Tongue (tissue), 2 donors: ENCODE data around the gene OTUB1. TPM values are rescaled to one million over a fixed set of nuclear protein-coding genes. Genes with fewer than 3 reads are reported as not detected.

Experiments used
- DNase-seq: peaks from one replicate; pipeline ENCODE4 v3.0.0-alpha.2; 2015
- total RNA-seq: library from RNA; depleted of rRNA; stranded (reverse); fragments of >200 nt; gene quantifications from one replicate; pipeline ENCODE4 v1.2.3, GENCODE V29; 2014

OTUB1 gene
- total RNA-seq, 1 donor from 2014 or later: 44.0 TPM

DNA sequence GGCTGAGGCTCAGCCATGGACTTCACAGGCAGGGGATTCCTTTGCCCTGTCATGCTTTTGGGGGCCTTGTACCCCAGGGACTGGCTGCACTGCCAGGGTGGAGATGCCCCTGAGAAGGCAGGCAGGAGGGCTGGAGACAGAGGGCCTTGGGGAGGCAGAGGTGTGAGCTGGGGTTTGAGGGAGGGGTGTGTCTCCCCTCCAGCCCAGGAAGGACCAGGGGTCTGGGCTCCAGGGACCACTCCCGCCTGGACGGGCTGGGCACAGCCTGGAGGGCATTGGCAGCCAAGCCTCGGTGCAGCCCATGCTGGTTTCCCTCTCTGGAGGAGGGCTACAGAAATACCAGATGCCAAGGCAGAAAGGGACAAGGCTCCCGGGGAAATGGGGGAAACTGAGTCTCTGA is 19.5 kb downstream of the OTUB1 start:
- no peak for DNase-seq

DNA sequence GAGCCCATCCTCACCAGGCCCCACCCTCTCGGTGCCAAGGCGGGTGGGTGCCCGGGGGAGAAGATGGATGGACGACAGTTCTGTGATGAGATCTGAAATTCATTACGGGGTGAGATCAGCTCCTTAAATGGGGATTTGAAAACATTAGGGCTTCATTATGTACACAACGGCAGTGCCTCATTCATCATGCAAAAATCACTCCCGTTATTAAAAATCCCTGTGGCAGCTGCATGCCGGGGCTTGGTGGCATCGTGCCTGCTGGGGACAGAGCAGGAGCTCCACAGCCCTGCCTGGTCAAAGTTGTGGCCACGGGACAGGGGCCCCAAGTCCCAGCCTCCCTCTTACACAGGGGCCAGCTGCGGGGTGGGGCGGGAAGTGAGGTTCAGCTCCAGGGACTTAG is 20.2 kb downstream of the OTUB1 start:
- DNase-seq: peak; percentile 61

DNA sequence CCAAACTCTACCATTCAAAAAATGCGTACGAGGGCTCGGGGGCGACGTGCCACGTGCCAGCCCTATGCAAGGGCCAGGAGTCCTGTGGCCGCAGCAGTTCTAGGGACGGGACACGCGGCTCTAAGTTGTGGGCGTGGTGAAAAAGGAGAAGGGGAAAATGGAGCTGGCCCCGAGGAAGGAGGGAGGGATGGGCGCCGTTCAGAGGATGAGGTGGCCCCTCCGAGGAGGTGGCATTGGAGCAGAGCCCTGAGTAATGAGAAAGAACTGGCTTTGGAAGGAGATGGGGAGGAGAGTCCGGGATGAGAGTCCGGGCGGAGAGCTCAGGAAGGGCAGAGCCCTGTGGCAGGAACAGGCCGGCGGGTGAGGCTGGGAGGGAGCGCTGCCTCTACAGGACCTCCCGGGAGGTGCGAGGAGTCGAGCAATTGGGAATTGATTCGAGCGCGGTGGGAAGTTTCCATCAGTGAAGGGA is 21.0 kb downstream of the OTUB1 start:
- DNase-seq: peak; percentile 58

DNA sequence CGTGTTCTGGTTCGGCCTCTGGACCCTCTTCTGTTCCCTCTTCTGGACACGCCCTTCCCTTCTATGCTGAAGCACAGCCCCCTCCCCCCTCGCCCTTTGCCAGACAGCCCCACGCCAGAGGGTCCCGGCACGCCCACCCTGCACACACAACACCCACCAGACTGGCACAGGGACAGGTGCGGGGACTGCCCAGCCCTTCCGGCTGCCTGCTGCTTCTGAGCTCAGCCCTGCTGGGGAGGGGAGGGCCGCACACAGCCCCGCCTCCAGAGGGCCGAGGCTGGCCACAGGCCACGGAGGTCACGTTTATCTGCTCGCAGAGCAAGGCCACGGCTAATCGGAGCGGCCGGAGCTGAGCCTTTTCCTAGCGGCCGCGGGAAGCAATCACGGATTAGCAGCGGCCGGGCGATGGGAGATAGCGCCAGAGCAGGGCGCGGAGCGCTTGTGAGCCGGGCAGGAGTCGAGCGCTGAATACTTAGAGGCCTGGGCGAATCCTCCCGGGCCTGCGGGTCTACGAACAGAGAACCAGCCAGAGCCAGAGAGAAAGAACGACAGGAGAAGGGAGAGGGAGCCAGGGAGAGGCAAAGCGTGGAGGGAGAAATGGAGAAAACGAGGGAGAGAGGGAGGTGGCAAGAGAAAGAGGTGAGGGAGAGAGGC is 21.5 kb downstream of the OTUB1 start:
- peak; percentile 73 for DNase-seq

DNA sequence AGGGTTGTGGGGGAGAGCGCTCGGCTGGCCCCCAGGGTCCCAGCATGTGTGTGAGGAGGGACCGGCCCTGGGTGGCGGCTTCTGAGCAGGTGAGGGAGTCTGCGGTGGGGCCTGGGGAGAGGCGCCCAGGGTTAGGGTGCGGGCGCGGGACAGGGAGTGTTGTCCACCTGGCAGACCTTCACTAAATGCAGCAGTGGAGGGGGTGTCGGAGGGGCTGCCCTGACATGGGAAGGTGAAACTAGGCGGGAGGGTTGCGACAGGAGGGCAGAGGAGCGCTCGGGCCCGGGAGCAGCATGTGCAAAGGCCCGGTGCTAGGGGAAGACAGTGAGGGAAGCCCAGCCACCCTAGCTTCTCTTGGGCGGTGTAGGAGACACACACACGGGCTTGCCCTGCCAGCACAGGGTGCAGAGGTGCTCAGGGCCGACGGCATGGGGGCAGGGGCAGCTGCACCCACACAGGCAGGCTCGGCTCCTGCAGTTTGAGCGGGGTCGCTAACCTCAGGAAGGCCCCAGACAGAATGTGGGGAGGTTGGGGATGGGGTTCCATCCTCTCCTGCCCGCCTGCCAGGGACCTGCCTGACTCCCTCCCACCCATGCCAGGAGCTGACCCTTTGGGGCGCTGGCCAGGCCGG is 22.2 kb downstream of the OTUB1 start:
- no peak for DNase-seq

DNA sequence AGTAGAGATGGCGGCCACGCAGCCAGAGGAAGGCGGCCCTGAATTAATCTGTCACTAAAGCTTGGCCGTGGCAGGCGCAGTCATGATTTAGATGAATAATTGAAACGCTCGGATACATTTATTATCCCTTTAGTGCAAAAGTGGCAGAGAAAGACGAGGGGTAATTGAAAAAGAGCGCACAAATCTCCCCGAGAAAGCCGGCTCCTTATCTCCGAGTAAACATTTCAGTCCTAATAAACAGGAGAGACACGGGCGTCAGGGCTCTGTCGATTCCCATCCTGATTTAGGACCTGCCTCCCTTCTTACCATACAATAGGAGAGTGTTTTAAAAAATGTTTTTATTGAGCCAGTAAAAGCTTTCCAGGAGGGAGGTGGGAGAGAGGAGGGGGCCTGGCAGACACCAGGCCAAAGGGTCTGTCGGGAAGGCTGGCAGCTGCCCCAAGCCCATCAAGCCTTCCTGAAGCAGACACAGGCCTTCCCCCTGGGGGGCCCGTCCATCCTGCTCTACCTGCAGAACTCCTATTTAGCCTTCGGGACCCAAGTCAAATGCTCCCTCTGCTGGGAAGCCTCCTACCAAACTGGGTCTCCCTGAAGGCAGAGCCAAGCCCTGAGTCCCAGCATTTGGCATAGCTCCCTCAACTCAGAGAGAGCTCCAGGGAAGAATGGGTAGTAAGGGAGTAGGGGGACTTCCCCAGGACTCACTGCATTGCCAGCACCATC is 22.8 kb downstream of the OTUB1 start:
- DNase-seq: no peak

DNA sequence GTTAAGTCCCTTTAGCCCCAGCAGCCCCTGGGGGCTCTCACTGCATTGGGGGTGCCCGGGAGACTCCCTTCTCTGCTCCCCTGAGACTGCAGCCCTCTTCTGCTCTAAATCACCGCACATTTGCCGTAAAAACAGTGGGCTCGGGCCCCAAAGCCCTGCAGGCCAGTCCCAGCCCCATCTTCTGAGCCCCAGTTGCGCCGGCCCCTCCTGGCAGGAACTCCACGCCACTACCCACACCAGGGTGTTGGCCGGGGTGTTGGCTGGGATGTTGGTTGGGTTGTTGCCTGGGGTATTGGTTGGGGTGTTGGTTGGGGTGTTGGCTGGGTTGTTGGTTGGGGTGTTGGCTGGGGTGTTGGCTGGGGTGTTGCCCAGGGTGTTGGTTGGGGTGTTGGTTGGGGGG is 23.5 kb downstream of the OTUB1 start:
- DNase-seq: no peak

DNA sequence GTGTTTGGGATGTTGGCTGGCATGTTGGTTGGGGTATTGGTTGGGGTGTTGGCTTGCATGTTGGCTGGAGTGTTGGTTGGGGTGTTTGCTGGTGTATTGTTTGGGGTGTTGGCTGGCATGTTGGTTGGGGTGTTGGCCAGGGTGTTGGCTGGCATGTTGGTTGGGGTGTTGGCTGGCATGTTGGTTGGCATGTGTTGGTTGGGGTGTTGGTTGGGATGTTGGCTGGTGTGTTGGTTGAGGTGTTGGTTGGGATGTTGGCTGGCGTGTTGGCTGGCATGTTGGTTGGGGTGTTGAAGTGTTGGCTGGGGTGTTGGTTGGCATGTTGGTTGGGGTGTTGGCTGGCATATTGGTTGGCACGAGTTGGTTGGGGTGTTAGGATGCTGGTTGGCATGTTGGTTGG is 24.5 kb downstream of the OTUB1 start:
- no peak for DNase-seq

DNA sequence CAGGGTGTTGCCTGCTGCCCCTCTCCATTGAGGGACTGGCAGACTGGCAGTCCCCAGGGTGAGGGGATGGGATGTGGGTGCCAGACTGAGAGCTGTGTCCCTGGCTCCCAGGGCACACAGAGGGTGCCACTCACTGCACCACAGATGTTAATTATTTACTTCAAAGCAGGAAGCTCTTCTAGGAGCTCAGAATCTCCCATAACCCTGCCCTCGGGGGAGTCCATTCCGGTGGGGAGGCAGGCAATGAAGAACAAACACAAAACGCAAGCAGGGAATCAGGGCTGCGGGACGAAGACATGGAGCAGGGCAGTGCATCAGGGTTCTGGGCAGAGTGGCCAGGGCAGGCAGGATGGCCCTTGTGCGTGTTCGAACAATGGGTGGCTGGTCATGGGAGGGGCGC is 25.1 kb downstream of the OTUB1 start:
- DNase-seq: no peak

DNA sequence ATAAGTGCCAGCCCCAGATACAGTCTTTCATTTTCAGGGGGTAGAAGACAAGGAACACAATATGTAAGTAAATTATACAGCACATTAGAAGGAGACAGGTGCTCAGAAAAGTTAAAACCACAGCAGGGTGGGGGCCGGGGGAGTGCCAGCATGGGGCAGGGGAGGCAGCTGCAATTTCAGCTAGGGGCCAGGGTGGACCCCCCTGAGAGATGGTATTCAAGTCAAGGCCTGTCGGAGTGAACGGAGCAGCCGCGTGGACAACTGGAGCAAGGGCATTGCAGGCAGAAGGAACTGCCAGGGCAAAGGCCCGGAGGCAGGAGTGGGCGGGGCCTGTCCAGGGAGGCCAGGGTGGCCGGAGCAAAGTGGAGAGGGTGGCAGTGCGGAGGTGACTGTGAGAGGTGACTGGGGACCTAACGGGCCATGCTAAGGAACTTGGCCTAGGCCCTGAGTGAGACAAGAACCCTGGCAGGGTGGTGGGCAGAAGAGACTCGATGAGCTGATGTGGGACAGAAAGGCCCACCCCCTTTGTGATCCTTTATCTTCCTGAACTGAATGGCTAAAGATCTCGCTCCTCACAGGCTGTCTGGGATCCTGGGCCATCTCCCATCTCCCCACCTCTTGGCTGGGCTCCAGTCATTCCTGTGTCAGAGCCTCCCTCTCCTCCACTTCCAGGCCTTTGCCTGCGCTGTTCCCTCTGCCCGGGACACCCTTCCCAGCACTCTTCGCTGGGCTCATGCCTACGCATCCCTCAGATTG is 27.1 kb downstream of the OTUB1 start:
- DNase-seq: no peak

DNA sequence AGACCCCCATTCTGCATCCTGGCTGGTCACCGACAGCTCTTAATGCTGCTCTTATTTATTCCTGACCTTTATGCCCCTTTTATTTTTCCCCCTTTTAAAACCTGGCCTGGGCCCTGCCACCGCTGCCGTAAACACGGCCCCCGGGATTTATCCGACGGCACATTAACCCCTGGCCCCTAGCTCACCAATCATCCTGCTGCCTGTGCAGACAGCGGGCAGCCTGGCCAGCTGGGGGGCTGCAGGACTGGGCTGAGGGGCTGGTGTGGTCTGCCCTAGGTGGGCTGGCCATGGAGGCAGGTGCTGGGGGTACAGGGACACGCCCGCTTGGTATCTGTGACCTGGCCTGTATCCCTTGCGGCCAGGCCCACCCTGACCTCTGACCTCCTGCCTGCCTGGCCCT is 28.1 kb downstream of the OTUB1 start:
- DNase-seq: no peak

DNA sequence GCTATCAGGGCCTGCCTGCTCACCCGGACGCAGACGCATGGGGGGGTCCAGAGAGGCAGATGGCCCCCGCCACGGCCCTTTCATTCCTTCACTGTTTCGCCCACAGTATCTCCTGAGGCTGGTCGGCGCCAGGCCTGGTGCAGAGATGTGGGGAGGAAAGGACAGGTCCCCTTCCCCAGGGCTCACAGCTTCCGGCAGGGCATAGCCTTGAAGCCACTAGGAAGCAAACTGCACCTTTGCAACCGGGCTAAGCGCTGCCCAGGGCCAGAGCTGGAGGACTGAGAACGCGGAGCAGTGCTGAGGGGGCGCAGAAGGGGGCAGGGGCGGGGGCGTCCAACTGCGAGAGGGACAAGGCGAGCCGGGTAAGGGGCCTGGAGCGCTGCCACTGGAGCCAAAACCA is 29.3 kb downstream of the OTUB1 start:
- no peak for DNase-seq

DNA sequence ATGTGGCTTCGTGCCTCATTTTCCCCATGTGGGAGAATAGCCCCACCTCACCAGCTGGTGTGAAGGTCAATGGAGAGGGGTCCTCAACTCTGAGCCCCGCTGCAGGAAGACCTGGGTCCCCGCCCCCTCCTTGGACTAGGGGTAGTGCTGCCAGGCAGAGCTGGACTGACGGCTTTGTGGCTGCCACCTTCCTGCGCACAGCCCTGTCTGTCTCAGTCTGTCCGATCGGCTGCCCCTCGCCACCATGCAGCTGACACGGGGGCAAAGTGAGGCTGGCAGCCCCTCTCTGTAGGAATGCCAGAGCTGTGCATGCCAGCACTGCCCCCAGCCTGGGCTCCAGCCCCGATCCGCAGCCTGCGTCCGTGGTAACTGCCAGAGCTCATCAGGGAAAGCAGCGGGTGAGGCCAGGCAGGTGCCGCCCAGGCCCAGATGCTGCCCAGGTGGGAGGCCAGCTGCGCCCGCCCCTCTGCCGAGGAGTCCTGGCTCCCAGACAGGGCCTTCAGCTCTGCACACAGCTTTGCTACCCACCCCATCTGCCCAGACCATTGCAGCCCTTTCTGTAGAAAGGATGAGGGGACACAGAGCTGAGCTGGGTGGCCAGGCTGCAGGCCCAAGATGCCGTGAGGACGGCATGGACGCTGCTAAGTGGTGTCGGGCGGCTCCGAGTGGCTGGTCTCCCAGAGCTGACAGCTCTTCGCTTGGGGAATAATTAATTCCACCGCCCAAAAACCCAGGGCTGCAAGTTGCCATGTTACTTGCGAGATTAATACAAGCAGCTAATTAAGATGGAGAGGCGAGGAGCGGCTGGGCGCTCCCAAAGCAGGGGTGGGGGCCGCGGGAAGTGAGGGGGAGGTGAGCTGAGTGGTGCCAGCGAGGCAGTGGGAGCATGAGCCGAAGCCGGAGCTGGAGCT is 30.0 kb downstream of the OTUB1 start:
- DNase-seq: no peak

DNA sequence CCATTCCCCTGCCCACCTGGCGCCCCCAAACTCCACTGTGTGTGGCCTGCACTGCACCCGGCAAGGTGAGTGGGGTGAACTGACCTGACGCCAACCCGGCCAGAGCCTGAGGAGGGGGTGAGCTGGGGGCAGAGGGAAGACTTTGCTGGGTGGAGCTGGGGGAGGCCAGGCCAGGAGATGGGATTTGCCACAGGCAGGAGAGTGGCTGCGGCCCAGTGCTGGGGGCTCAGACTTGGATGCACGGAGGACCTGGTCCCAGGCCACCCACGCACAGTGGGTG is 31.6 kb downstream of the OTUB1 start:
- no peak for DNase-seq

DNA sequence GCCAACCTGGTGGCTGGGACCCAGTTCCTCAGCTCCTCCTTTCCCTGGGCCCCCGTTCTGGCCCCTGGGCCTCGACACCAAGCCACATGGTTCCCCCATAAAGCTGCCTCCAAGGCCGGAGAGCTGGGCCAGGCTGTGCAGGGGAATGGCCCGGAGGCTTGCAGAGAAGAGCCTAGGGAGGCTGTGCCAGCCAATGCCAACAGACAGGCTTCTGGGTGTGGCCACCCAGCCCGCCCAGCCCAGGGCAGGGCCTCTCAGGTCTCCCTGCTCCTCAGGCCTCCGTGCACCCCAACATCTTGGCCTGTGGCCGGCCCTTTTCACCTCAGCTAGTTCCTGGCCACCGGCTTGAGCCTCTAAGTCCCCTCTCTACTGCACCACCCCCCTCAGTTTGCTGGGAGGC is 32.1 kb downstream of the OTUB1 start:
- DNase-seq: no peak

DNA sequence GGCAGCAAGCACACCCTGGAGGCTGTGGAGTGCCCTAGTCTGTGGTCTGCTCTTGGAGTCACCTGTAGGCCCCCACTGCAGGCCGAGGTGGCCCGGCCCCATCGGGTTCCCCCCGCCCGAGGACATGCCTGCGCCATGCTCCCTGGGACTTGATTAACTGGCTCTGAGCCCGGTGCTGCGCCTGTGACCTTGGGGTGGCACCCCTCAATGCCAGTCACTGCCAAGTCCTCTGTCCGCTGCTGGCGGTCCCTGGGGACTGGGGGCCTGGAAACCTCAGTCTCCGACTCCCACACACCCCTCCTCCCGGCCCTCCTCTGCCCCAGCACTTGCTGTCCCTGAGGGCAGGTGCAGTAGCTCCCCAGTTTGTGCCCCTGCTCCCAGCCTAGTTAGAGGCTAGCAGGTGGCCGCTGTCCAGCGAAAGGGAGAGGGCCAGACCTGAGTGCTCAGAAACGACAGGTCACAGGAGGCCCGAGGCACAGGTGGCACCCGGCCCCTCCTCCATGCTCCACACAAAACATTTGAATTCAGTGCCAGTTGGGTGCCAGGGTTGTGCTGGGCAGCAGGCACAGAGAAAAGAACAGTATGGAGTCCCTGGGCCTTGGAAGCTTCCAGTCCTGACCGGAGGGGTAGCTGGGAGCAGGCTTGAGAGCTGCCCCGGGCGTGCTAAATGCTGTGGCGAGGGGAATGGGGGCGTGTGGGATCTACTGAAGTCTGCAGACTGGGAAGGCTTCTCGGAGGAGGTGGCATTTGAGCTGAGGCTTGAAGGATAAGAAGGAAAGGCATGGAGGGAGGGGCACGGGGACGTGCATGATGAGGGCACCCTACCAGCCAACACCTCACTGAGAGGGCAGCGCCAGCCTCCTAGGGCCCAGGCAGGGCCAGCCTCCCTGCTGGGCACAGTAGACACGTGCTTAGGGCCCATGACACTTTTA is 33.1 kb downstream of the OTUB1 start:
- DNase-seq: no peak

DNA sequence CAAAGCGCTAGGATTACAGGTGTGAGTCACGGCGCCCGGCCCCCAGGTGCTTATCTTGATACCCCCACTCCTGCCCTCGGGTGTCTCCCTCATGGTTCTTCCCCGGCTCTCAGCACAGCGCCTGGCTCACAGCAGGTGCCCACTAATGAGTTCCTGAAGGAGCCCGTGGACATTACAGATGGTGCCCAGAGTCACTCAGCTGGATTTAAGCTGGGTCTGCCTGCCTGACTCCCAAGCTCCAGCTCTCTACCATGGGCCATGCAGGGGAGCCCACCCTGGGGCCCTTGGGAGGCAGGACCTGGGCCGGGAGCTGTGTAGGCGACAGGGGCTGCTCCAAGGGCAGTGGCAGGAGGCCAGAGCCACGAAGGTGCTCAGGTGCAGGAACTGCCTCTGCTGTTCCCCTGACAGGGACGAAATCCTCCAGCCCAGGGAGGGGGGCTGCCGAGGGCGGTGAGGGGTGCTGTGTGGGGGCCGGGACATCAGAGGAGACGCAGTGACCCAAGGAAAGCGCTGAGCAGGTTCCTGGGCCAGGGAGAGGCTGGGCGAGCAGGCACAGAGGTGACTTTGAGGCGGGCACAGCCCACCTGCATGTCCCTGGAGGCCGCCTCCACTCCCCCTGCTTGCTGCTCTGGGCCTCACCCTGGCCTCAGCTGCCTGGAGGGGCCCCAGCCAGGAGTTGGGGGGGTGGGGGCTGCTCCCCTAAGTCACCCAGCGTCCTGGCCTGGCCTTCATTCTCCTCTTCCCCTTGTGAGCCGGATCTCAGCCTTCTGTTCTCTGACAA is 34.9 kb downstream of the OTUB1 start:
- DNase-seq: no peak

DNA sequence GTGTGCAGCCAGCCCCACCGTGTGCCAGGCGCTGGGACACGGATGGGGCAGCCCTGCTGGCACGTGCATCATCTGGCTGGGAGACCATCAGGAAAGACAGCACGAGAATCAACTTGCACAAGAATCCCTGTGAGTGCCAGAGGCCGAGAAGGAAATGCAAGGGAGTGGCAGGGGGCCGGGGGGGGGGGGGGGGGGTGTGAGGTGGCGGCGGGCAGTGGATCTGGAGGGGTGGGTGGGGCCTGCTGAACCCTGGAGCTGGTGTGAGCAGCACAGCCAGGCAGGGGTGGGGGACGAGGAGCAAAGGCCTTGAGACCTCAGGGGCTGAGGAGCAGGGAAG is 35.5 kb downstream of the OTUB1 start:
- DNase-seq: peak; percentile 70

DNA sequence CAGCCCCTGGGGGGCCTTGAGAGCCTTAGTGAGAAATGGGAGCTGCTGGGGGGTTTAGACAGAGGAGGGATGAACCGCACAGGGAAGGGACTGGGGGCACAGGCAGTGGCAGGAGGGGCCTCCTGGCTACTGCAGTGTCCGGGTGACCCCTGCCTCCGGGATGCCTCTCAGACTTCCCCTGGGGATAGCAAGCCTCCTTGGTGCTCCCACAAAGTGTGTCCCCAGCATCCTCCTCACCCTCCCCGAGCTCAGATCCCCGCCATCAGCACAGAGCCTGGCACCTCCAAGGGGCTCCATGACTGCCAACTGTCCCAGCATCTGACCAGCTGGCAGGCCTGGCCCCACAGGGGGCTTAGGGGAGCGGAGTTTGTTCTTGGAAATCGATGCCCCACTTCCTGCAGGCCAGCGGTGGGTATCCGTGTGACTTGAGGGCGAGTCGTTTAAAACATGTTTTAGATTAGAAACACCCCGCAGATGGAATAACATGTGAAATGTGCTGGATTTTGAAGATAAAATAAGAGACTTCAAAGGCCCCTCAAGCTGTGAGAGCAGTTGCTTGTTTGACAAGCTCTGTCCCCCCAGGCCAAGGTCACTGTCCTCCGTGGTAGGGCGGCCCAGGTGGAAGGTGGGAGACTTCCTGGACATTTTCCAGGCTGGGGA is 36.0 kb downstream of the OTUB1 start:
- DNase-seq: no peak
